ENCODE data around the gene CD59.

GRCh38 chr11:33767624-33768023 is 31.4 kb upstream of the CD59 start:
- TF ChIP-seq, protein P1, sequence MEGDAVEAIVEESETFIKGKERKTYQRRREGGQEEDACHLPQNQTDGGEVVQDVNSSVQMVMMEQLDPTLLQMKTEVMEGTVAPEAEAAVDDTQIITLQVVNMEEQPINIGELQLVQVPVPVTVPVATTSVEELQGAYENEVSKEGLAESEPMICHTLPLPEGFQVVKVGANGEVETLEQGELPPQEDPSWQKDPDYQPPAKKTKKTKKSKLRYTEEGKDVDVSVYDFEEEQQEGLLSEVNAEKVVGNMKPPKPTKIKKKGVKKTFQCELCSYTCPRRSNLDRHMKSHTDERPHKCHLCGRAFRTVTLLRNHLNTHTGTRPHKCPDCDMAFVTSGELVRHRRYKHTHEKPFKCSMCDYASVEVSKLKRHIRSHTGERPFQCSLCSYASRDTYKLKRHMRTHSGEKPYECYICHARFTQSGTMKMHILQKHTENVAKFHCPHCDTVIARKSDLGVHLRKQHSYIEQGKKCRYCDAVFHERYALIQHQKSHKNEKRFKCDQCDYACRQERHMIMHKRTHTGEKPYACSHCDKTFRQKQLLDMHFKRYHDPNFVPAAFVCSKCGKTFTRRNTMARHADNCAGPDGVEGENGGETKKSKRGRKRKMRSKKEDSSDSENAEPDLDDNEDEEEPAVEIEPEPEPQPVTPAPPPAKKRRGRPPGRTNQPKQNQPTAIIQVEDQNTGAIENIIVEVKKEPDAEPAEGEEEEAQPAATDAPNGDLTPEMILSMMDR (IDR thresholded peaks at IDR 0.05; ENCODE audit: low read depth, low read length) = no peak
- TF ChIP-seq POLR2A (IDR thresholded peaks at IDR 0.05; ENCODE audit: extremely low read depth, insufficient read length) = no peak

All from NB4 (cell line).